ENCODE measurements around the gene FZR1. TPM values are rescaled to one million over a fixed set of nuclear protein-coding genes. Genes with fewer than 3 reads are reported as not detected.

FZR1 gene
- total RNA-seq, 1 donor from 2014 or later = 45.3 TPM

DNA sequence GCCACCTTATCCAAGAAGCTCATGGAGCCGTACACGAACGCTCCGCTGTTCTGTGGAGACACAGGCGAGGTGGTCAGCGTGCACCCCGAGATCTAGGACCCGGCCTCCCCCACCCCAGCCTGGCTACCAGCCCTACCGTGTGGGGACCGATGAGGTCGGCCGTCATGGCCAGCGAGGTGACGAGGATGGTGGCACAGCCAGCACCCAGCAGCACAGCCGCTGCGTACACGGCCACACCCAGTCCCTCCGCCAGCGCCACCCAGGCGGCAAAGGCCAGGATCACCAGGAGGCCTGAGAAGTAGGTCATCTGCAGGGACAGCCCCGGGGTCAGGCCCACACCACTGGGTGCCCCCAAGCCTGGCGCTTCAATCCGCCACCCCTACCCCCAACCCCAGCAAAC lies 40.0 kb downstream of the FZR1 start:
- Mint-ChIP-seq H3K9me3 (no peaks in the 10 kb centered on the region), H3K27ac (no peak overlapping the region), H3K4me1 (ENCODE audit: low read depth) (no peaks in the 10 kb centered on the region), H3K27me3 (ENCODE audit: insufficient read depth) (no peaks in the 10 kb centered on the region), H3K4me3 (no peak overlapping the region), H3K36me3 (ENCODE audit: low read depth) (peaks cover 10% of the 10 kb centered on the region)
- DNase-seq (ENCODE audit: low spot score) = no peak
- intact Hi-C loops (cut with micrococcal nuclease) = no loop called here

DNA sequence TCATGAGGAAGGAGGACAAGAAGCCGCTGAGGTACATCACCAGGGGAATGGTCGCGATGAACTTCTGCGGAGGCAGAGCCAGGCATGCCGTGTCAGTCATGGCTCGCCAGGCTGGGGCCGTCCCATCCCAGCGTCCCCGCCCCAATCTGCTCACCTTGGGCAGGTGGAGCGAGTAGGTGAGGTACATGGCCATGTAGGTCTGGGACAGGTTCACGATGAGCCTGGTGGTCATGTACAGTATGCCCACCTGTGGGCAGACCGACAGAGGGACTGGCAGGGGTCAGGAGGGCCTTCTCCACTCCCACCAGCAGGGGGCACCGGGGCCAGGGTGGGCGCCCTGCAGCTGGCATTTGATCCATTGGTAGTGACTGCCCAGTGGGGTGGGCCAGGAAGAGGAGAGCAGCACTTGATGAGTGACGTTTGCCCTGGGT lies 41.2 kb downstream of the FZR1 start:
- H3K4me3 Mint-ChIP-seq = no peak overlapping the region
- intact Hi-C loops (cut with micrococcal nuclease) = no loop called here
- H3K27me3 Mint-ChIP-seq (ENCODE audit: insufficient read depth) = no peaks in the 10 kb centered on the region

DNA sequence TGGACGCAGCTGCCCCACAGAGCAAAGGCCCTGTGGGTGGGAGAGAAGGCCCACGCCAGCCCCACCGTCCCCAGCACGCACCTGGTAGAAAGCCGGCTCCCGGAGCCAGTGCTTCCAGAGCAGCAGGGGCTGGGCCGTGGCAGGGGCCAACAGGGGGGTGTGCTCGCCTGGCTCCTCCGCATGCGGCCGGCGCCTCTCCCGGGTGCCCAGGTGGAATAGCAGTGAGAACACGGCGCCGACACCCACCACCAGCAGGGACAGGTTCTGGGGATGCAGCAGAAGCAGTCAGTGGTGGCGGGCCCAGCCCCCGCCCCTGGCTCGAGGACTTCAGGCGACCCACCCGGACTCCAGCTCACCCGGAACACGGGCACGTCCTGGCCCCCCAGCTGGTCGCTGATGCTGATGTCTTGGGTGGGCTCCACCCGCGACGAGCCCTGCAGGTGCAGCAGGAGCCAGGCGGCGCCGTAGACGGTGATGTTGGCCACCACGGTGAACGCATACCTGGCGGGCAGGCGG lies 41.7 kb downstream of the FZR1 start:
- Mint-ChIP-seq H3K27ac (no peak overlapping the region), H3K4me1 (ENCODE audit: low read depth) (peaks cover 4% of the 10 kb centered on the region), H3K27me3 (ENCODE audit: insufficient read depth) (no peaks in the 10 kb centered on the region), H3K4me3 (no peak overlapping the region), H3K36me3 (ENCODE audit: low read depth) (peaks cover 10% of the 10 kb centered on the region), H3K9me3 (no peaks in the 10 kb centered on the region)
- DNase-seq (ENCODE audit: low spot score) = no peak
- intact Hi-C loops (cut with micrococcal nuclease) = no loop called here

More for the DNA sequence above, 41.2 kb downstream of the FZR1 start:
- H3K9me3 Mint-ChIP-seq = no peaks in the 10 kb centered on the region
- peaks cover 4% of the 10 kb centered on the region for H3K4me1 Mint-ChIP-seq (ENCODE audit: low read depth)
- peaks cover 10% of the 10 kb centered on the region for H3K36me3 Mint-ChIP-seq (ENCODE audit: low read depth)
- no peak overlapping the region for H3K27ac Mint-ChIP-seq
- DNase-seq (ENCODE audit: low spot score) = no peak

DNA sequence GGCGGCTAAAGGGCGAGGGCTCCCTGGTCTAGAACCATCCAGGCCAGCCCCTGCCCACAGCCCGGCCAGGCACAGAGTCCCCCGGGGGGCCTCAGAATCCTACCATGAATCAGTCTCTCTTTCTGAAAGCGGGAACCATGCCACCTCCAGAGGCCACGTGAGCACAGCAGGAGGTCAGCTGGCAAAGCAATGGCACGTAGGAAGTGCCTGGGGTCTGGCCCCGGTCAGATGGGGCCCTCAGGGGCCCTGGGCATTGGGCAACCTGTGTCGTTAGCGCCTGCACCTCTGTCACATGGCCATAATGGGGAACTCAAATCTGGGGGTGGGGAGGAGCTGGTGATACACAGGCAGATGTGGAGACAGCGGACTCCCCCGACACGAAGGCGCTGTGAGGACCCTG lies 42.5 kb downstream of the FZR1 start:
- no peak overlapping the region for H3K4me3 Mint-ChIP-seq
- H3K9me3 Mint-ChIP-seq = no peaks in the 10 kb centered on the region
- intact Hi-C loops (cut with micrococcal nuclease) = no loop called here
- peaks cover 10% of the 10 kb centered on the region for H3K36me3 Mint-ChIP-seq (ENCODE audit: low read depth)
- DNase-seq (ENCODE audit: low spot score) = no peak
- peak overlapping the region; percentile 73 for H3K27ac Mint-ChIP-seq
- peaks cover 4% of the 10 kb centered on the region for H3K4me1 Mint-ChIP-seq (ENCODE audit: low read depth)
- no peaks in the 10 kb centered on the region for H3K27me3 Mint-ChIP-seq (ENCODE audit: insufficient read depth)

DNA sequence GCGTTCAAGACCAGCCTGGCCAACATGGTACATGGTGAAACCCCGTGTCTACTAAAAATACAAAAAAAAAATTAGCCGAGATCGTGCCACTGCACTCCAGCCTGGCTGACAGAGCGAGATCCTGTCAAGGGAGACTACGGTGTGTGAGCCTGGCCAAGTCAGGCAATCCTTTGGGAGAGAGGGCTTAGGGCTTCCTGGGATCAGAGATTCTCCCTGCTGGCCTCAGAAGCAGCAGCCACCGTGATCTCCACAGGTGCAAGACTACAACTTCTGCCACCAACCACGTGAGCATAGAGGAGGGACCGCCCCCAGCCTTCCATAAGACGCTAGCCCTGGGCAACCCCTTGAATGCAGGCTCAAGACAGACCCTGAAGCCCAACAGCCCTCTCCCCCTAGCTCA lies 43.7 kb downstream of the FZR1 start:
- Mint-ChIP-seq H3K27ac (no peak overlapping the region), H3K36me3 (ENCODE audit: low read depth) (peaks cover 10% of the 10 kb centered on the region), H3K4me3 (no peak overlapping the region), H3K4me1 (ENCODE audit: low read depth) (peaks cover 10% of the 10 kb centered on the region), H3K27me3 (ENCODE audit: insufficient read depth) (no peaks in the 10 kb centered on the region), H3K9me3 (no peaks in the 10 kb centered on the region)
- intact Hi-C loops (cut with micrococcal nuclease) = no loop called here
- no peak for DNase-seq (ENCODE audit: low spot score)

DNA sequence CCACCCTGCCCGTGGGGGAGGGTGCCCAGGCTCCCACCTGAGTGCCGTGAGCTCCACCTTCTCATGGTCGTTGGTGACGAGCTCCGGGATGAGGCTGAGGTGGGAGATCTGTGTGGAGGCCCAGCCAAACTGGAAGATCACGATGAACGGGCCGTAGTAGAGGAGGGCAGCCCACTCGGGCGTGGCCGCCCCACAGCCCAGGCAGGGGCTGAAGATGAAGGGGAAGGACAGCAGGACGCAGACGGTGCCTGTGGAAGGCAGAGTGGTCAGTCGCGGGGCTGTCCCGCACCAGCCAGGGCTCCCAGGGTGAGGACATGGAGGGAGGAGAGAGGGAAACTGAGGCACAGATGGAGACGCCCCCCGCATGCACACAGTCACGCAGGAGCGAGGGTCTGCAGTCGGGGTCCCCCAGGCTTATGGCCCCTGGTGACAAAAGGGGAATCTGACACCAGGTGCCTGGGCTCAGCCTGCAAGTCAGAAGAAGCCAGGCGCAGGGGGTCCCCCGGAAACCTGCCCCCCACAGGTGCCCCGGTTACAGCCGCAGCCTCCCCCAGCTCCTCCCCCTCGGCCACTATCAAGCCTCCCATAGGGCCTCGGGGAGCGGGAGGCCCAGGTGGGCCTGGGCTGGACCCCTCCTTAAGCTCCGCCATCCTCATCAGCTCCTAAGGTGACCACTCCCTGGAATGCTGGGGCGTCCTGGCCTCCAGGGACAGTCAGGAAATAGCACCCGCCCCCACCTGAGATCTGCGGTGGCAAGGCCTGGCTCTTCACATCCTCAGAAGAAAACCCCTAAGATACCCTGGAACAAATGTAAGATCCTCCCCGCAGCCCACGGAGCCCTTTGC lies 45.1 kb downstream of the FZR1 start:
- intact Hi-C loops (cut with micrococcal nuclease) = no loop called here
- H3K27ac Mint-ChIP-seq = peak overlapping the region; percentile 29

DNA sequence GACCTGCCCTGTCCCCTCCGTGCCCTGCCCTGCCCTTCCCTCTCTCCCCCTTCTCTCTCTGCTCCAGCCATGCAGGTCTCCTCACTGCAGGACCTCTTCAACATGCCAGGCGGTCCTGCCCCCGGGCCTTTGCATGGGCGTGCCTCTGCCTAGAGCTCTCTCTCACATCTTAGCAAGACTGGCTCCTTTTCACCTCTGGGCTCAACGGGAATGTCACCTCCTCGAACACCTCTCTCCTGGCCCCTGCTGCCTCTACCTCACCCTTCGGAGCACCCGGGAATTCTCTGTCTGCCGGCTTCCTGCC lies 45.6 kb downstream of the FZR1 start:
- Mint-ChIP-seq H3K36me3 (ENCODE audit: low read depth) (peaks cover 11% of the 10 kb centered on the region), H3K4me3 (no peak overlapping the region)
- no peak for DNase-seq (ENCODE audit: low spot score)

More for the DNA sequence above, 45.1 kb downstream of the FZR1 start:
- Mint-ChIP-seq H3K9me3 (no peaks in the 10 kb centered on the region), H3K27me3 (ENCODE audit: insufficient read depth) (no peaks in the 10 kb centered on the region), H3K4me3 (no peak overlapping the region), H3K36me3 (ENCODE audit: low read depth) (peaks cover 8% of the 10 kb centered on the region), H3K4me1 (ENCODE audit: low read depth) (peaks cover 23% of the 10 kb centered on the region)
- DNase-seq (ENCODE audit: low spot score) = no peak

DNA sequence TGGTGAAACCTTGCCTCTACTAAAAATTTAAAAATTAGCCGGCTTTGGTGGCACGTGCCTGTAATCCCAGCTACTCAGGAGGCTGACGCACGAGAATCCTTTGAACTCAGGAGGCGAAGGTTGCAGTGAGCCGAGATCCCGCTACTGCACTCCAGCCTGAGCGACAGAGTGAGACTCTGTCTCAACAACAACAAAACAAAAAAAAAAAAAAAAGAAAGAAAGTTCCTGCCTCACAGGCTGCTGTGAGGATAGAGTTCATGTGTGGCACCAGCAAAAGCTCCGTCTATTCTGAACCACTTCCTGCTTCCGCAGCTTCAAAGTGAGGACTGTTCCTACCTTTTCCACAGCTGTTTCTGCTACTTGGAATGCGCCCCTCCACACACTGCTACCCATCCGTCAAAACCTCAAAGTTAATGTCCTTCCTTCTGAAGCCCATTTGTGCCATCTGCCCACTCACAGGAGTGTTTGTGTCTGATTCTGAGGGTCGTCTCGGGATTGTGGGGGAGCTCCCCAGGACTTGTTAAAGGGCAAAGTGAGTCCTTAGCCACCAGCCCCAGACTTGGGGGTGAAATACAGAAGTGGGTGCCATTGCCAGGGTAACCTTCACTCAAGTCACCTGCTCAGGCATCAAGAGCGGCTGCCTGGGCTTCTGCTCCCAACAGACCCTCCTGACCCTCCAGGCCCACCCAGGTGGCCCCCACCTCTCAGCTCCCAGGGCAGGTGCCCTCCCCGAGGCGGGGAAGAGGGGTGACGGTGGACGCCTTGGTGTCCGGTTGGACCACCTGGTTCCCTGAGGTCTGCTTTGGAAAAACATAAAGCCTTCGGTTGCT lies 48.4 kb downstream of the FZR1 start:
- DNase-seq (ENCODE audit: low spot score) = peak; percentile 42
- peak overlapping the region; percentile 96 for H3K4me3 Mint-ChIP-seq
- H3K9me3 Mint-ChIP-seq = no peaks in the 10 kb centered on the region
- peak overlapping the region; percentile 63 for H3K27ac Mint-ChIP-seq
- peaks cover 12% of the 10 kb centered on the region for H3K36me3 Mint-ChIP-seq (ENCODE audit: low read depth)
- no peaks in the 10 kb centered on the region for H3K27me3 Mint-ChIP-seq (ENCODE audit: insufficient read depth)
- intact Hi-C loops (cut with micrococcal nuclease) = loop anchor here (5.0 kb wide), 1 partner anchor 208 kb away; the partner anchor contains the start of genes APBA3 and MRPL54
- H3K4me1 Mint-ChIP-seq (ENCODE audit: low read depth) = peaks cover 36% of the 10 kb centered on the region

More for the DNA sequence above, 45.6 kb downstream of the FZR1 start:
- no peaks in the 10 kb centered on the region for H3K27me3 Mint-ChIP-seq (ENCODE audit: insufficient read depth)
- peak overlapping the region; percentile 29 for H3K27ac Mint-ChIP-seq
- no peaks in the 10 kb centered on the region for H3K9me3 Mint-ChIP-seq
- peaks cover 29% of the 10 kb centered on the region for H3K4me1 Mint-ChIP-seq (ENCODE audit: low read depth)
- intact Hi-C loops (cut with micrococcal nuclease) = no loop called here

DNA sequence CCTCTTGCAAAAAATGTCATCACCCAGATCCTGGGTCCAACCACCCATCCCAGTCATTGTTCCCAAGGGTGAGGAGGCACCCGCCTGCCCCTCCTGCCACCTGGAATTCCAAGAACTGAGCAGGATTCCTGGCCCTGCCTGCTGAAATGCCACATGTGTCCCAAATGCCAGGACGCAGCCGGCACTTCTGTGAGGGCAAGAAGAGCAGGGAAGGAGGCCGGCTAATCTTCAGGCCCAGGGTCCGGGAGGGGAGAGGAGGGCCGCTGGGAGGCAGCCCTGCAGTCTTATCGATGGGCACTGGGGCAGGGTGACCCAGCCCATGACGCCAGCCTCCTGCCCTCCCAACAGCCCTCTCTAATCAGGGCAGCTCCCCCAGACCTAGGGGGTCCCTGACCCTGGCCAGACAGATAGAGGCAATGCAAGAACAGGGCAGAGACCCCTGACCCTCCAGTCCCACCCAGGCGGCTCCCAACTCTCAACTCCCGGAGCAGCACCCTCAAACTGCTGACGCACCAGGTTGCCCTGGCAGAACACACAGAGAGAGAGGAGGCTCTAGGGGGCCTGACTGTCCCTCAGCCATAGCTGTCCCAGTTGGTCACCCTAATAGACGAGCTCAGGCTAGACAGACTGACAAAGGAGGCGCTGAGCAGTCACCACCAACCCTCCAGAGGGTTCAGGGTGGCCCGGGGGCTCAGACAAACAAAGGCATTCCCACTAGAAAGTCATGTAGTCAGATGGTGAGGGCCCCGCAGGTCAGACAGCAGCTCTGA lies 49.7 kb downstream of the FZR1 start:
- DNase-seq (ENCODE audit: low spot score) = no peak
- H3K9me3 Mint-ChIP-seq = no peaks in the 10 kb centered on the region
- peaks cover 36% of the 10 kb centered on the region for H3K4me1 Mint-ChIP-seq (ENCODE audit: low read depth)
- no peaks in the 10 kb centered on the region for H3K27me3 Mint-ChIP-seq (ENCODE audit: insufficient read depth)
- intact Hi-C loops (cut with micrococcal nuclease) = loop anchor here (2.0 to 5.0 kb wide), 2 partner anchors 206 to 773 kb away; partner anchors contain the start of genes APBA3, MRPL54 and SGTA
- H3K4me3 Mint-ChIP-seq = peak overlapping the region; percentile 96
- H3K36me3 Mint-ChIP-seq (ENCODE audit: low read depth) = peaks cover 10% of the 10 kb centered on the region
- peak overlapping the region; percentile 84 for H3K27ac Mint-ChIP-seq

DNA sequence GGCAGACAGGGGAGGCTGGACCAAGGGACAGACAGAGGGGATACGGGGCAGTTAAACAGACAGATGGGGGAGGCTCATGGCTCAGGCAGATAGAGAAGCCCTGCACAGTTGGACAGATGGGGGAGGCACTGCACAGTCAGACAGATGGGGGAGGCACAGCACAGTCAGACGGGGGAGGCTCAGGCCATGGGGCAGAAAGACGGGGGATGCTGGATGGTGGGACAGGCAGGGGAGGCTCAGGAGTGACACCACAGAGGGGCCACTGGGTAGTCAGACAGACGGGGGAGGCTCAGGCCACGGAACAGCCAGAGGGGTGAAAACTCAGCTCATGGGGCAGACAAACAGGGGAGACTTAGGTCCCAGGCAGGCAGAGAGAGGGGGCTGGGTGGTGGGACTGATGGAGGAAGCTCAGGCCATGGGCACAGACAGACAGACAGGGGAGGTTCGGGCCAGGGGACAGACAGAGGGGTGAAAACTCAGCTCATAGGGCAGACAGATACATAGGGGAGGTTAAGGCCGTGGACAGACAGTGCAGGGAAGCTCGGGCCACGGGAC lies 50.4 kb downstream of the FZR1 start:
- no peaks in the 10 kb centered on the region for H3K27me3 Mint-ChIP-seq (ENCODE audit: insufficient read depth)
- H3K9me3 Mint-ChIP-seq = no peaks in the 10 kb centered on the region
- intact Hi-C loops (cut with micrococcal nuclease) = loop anchor here (2.0 to 5.0 kb wide), 2 partner anchors 206 to 774 kb away; partner anchors contain the start of genes APBA3, MRPL54 and SGTA
- no peak for DNase-seq (ENCODE audit: low spot score)
- H3K27ac Mint-ChIP-seq = peak overlapping the region; percentile 84
- peaks cover 10% of the 10 kb centered on the region for H3K36me3 Mint-ChIP-seq (ENCODE audit: low read depth)
- H3K4me3 Mint-ChIP-seq = peak overlapping the region; percentile 96
- peaks cover 36% of the 10 kb centered on the region for H3K4me1 Mint-ChIP-seq (ENCODE audit: low read depth)

DNA sequence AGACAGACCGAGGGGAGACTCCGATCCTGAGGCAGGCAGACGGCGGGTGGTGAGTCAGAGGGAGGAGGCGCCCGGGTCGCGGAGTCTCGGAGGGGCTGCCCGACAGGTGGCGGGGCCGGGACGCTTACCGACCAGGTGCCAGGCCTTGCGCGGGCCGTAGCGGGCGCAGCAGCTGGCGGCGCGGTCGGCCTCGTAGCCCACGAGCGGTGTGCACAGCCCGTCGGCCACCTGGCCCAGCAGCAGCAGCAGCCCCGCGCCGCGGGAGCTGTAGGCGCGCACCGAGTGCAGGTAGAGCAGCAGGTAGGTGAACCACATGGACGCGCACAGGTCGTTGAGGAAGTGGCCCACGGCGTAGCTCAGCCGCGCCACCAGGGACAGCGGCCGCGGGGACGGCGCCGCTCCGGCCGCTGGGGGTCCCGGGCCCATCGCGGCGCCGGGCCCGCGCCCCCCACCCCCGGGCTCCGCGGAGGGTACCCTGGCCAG lies 50.9 kb downstream of the FZR1 start:
- H3K36me3 Mint-ChIP-seq (ENCODE audit: low read depth) = peaks cover 10% of the 10 kb centered on the region
- H3K27ac Mint-ChIP-seq = peak overlapping the region; percentile 84
- H3K27me3 Mint-ChIP-seq (ENCODE audit: insufficient read depth) = no peaks in the 10 kb centered on the region
- peak; percentile 41 for DNase-seq (ENCODE audit: low spot score)
- H3K9me3 Mint-ChIP-seq = no peaks in the 10 kb centered on the region
- H3K4me3 Mint-ChIP-seq = peak overlapping the region; percentile 96
- peaks cover 32% of the 10 kb centered on the region for H3K4me1 Mint-ChIP-seq (ENCODE audit: low read depth)
- intact Hi-C loops (cut with micrococcal nuclease) = loop anchor here (1.0 to 5.0 kb wide), 5 partner anchors 15 to 774 kb away; partner anchors contain the start of genes APBA3, FZR1, HMG20B and MRPL54

All from activated T-helper 1 cell treated with anti-CD3 and anti-CD28 coated beads, Interleukin-12 subunit alpha, Interleukin-12 subunit beta, Interleukin-2, Interleukin-4 antibody, amounts not matched to agents 30 ng/mL and 10 ng/mL and 1 ng/mL, durations not matched to agents 14 hours and 24 hours and 36 hours (primary cell).